H9 (cell line): Measurements from ENCODE around the gene DNAJC15. TPM values are rescaled to one million over a fixed set of nuclear protein-coding genes. Genes with fewer than 3 reads are reported as not detected.
A peak's percentile ranks its signal among the peaks of the same experiment; 100 is the strongest.

Source experiments
- DNase-seq: peaks from one replicate; pipeline ENCODE4 v3.0.0-alpha.2; 2017
- H2AFZ ChIP-seq: one replicate; pipeline ENCODE4 v1.6.1; 2013; ENCODE audit warnings: mild to moderate bottlenecking, low read length, control low read depth, moderate library complexity
- H2AK5ac ChIP-seq: 2 replicates; pipeline ENCODE4 v1.6.1; 2013; ENCODE audit warnings: low read length, control low read depth, mixed read lengths; ENCODE audit not compliant: insufficient read length
- H2BK120ac ChIP-seq: one replicate; pipeline ENCODE4 v1.6.1; 2013; ENCODE audit warnings: low read depth, mild to moderate bottlenecking, low read length, control low read depth, inconsistent platforms; ENCODE audit not compliant: poor library complexity, severe bottlenecking
- H2BK12ac ChIP-seq: 2 replicates; pipeline ENCODE4 v1.6.1; 2013; ENCODE audit warnings: low read length, control low read depth, mixed read lengths, low read depth; ENCODE audit not compliant: insufficient read length
- H2BK15ac ChIP-seq: 2 replicates; pipeline ENCODE4 v1.6.1; 2013; ENCODE audit warnings: low read depth, low read length, control low read depth
- H2BK20ac ChIP-seq: one replicate; pipeline ENCODE4 v1.6.1; 2013; ENCODE audit warnings: low read depth, mild to moderate bottlenecking, low read length, control low read depth, inconsistent platforms; ENCODE audit not compliant: poor library complexity, severe bottlenecking
- H2BK5ac ChIP-seq: 2 replicates; pipeline ENCODE4 v1.6.1; 2013; ENCODE audit warnings: low read length, control low read depth, mixed read lengths; ENCODE audit not compliant: insufficient read length
- H3K14ac ChIP-seq: 2 replicates; pipeline ENCODE4 v1.6.1; 2013; ENCODE audit warnings: low read length, control low read depth; ENCODE audit not compliant: insufficient read depth
- H3K18ac ChIP-seq: 2 replicates; pipeline ENCODE4 v1.6.1; 2013; ENCODE audit warnings: low read depth, mild to moderate bottlenecking, mixed read lengths, low read length, control low read depth; ENCODE audit not compliant: insufficient read length
- H3K23ac ChIP-seq: 2 replicates; pipeline ENCODE4 v1.6.1; 2013; ENCODE audit warnings: low read length, control low read depth, mixed read lengths, low read depth; ENCODE audit not compliant: insufficient read length
- H3K23me2 ChIP-seq: 2 replicates; pipeline ENCODE4 v1.6.1; 2013; ENCODE audit warnings: low read depth, mild to moderate bottlenecking, mixed read lengths, low read length, control low read depth; ENCODE audit not compliant: insufficient read length, poor library complexity, severe bottlenecking
- H3K27ac ChIP-seq: 2 replicates; pipeline ENCODE4 v1.5.1; 2013; ENCODE audit warnings: low read length, control low read depth, mixed read lengths, low read depth; ENCODE audit not compliant: insufficient read length
- H3K27me3 ChIP-seq: 2 replicates; pipeline ENCODE4 v1.6.1; 2013; ENCODE audit warnings: low read length, control low read depth, inconsistent platforms; ENCODE audit not compliant: insufficient read depth
- H3K4ac ChIP-seq: 2 replicates; pipeline ENCODE4 v1.6.1; 2013; ENCODE audit warnings: low read depth, mild to moderate bottlenecking, control low read depth, inconsistent platforms, low read length, moderate library complexity
- H3K4me1 ChIP-seq: 2 replicates; pipeline ENCODE4 v1.6.1; 2013; ENCODE audit warnings: low read length, control low read depth, inconsistent platforms; ENCODE audit not compliant: insufficient read depth
- H3K4me2 ChIP-seq: 2 replicates; pipeline ENCODE4 v1.6.1; 2013; ENCODE audit warnings: low read length, control low read depth, mixed read lengths; ENCODE audit not compliant: insufficient read length, insufficient read depth
- H3K56ac ChIP-seq: 2 replicates; pipeline ENCODE4 v1.6.1; 2013; ENCODE audit warnings: low read depth, mild to moderate bottlenecking, mixed read lengths, low read length, control low read depth; ENCODE audit not compliant: insufficient read length
- H3K79me1 ChIP-seq: 2 replicates; pipeline ENCODE4 v1.6.1; 2013; ENCODE audit warnings: low read depth, mild to moderate bottlenecking, moderate library complexity, low read length, control low read depth, inconsistent platforms; ENCODE audit not compliant: insufficient read depth, poor library complexity, severe bottlenecking
- H3K79me2 ChIP-seq: 2 replicates; pipeline ENCODE4 v1.6.1; 2013; ENCODE audit warnings: low read length, control low read depth, inconsistent platforms; ENCODE audit not compliant: insufficient read depth
- H3K9ac ChIP-seq: 2 replicates; pipeline ENCODE4 v1.6.1; 2013; ENCODE audit warnings: low read length, control low read depth, mixed read lengths; ENCODE audit not compliant: insufficient read length; ENCODE audit errors: extremely low read depth
- H3K9me3 ChIP-seq: one replicate; pipeline ENCODE4 v1.6.1; 2013; ENCODE audit warnings: low read depth, low read length, inconsistent platforms; ENCODE audit not compliant: control insufficient read depth
- H3T11ph ChIP-seq: one replicate; pipeline ENCODE4 v1.6.1; 2013; ENCODE audit warnings: mild to moderate bottlenecking, low read length, control low read depth, inconsistent platforms
- H4K20me1 ChIP-seq: one replicate; pipeline ENCODE4 v1.6.1; 2013; ENCODE audit not compliant: control insufficient read depth, insufficient read length, insufficient read depth
- H4K5ac ChIP-seq: 2 replicates; pipeline ENCODE4 v1.6.1; 2013; ENCODE audit warnings: low read depth, mild to moderate bottlenecking, mixed read lengths, low read length, control low read depth; ENCODE audit not compliant: insufficient read length
- H4K8ac ChIP-seq: replicated peaks from 2 replicates; pipeline ENCODE4 v1.6.1; 2013; ENCODE audit warnings: low read length, control low read depth, mixed read lengths, low read depth; ENCODE audit not compliant: insufficient read length
- H4K91ac ChIP-seq: 2 replicates; pipeline ENCODE4 v1.6.1; 2013; ENCODE audit warnings: low read depth, mild to moderate bottlenecking, moderate library complexity, mixed read lengths, low read length, control low read depth; ENCODE audit not compliant: insufficient read length
- H3K27ac Mint-ChIP-seq, 3 experiments: 2 replicates in 2 of 3; 3 replicates in 1 of 3; pipeline ENCODE4 v1.8.0; 2020 to 2021; ENCODE audit warnings: mixed read lengths in 3 of 3, mild to moderate bottlenecking in 1 of 3, moderate library complexity in 1 of 3
- H3K27me3 Mint-ChIP-seq: 2 replicates; pipeline ENCODE4 v1.8.0; 2021; ENCODE audit warnings: low read depth, mild to moderate bottlenecking, moderate library complexity, mixed read lengths
- H3K36me3 Mint-ChIP-seq, 3 experiments: 2 replicates in 2 of 3; 3 replicates in 1 of 3; pipeline ENCODE4 v1.8.0; 2020 to 2021; ENCODE audit warnings: low read depth in 3 of 3, mixed read lengths in 3 of 3; ENCODE audit not compliant: insufficient read depth in 1 of 3
- H3K4me1 Mint-ChIP-seq, 2 experiments: 2 replicates each; pipeline ENCODE4 v1.8.0; 2020; ENCODE audit warnings: mixed read lengths in 2 of 2
- H3K4me3 Mint-ChIP-seq, 2 experiments: 2 replicates in 1 of 2; 3 replicates in 1 of 2; pipeline ENCODE4 v1.8.0; 2020 to 2021; ENCODE audit warnings: mild to moderate bottlenecking in 2 of 2, mixed read lengths in 2 of 2, moderate library complexity in 1 of 2
- H3K9me3 Mint-ChIP-seq, 2 experiments: 2 replicates in 1 of 2; 3 replicates in 1 of 2; pipeline ENCODE4 v1.8.0; 2020; ENCODE audit warnings: mild to moderate bottlenecking in 2 of 2, mixed read lengths in 2 of 2, moderate library complexity in 1 of 2
- CTCF ChIP-seq: fragments of 200-600 bp; sonication (generic); conservative IDR thresholded peaks from 3 replicates; pipeline ENCODE4 v1.8.0; 2021; ENCODE audit warnings: antibody characterized with exemption, mild to moderate bottlenecking
- WGBS: extraction: QIAGEN DNeasy Blood & Tissue Kit; methylation state at CpG from one replicate; pipeline ENCODE4 v1.1.7; 2013; ENCODE audit warnings: missing lambda C conversion rate, low lambda C conversion rate, mixed read lengths; ENCODE audit not compliant: insufficient read length; ENCODE audit errors: extremely low coverage; 5-methylcytosine and 5-hydroxymethylcytosine counted together
- total RNA-seq: library from RNA; stranded (reverse); gene quantifications from 2 replicates; pipeline ENCODE4 v1.2.1, GENCODE V29; 2021

Gene DNAJC15
- total RNA-seq, 1 experiment from 2014 or later, result 13.4 TPM

- Histone ChIP-seq H3K9me3 (no peaks in the 10 kb centered on the region), H2BK12ac (no peak overlapping the region), H3K27ac (no peak overlapping the region), H3K79me1 (no peaks in the 10 kb centered on the region), H4K8ac (no peak overlapping the region), H3K18ac (no peak overlapping the region), H2BK5ac (no peak overlapping the region), H3K23ac (no peak overlapping the region), H4K5ac (no peak overlapping the region), H3K9ac (no peak overlapping the region), H3K4me2 (peak overlapping the region; percentile 48), H2AFZ (no peak overlapping the region), H3K14ac (peak overlapping the region; percentile 75; the same call in 1 of the 2 replicates), H3K4ac (no peak overlapping the region), H4K91ac (no peak overlapping the region), H3K23me2 (peaks cover 3% of the 10 kb centered on the region), H3K4me1 (peaks cover 11% of the 10 kb centered on the region; the same call in 1 of the 2 replicates), H3T11ph (no peak overlapping the region), H3K79me2 (no peaks in the 10 kb centered on the region; the same call in 1 of the 2 replicates), H2BK20ac (no peak overlapping the region), H4K20me1 (no peaks in the 10 kb centered on the region), H2AK5ac (no peak overlapping the region), H3K56ac (no peak overlapping the region), H3K27me3 (no peaks in the 10 kb centered on the region), H2BK120ac (no peak overlapping the region), H2BK15ac (no peak overlapping the region)
- peak; percentile 43 for DNase-seq
- Mint-ChIP-seq H3K27ac (no peak overlapping the region), H3K4me3 (no peak overlapping the region), H3K36me3 (peaks cover 12 to 17% (median 14%) of the 10 kb centered on the region in 3 experiments), H3K9me3 (peaks cover 0 to 7% of the 10 kb centered on the region in 2 experiments; a peak in 4 of 5 replicates), H3K4me1 (peaks cover 33% of the 10 kb centered on the region in 2 experiments), H3K27me3 (peaks cover 7% of the 10 kb centered on the region)
- TF ChIP-seq CTCF, result no peak
- WGBS, result no CpG with 5 or more reads among the region's 13 CpGs
Measured at GRCh38 chr13:43054803-43055802, 31.7 kb downstream of the DNAJC15 start.
